Right ventricle myocardium inferior (tissue), 1 donor: ENCODE results near the gene CFAP99. TPM values are rescaled to one million over a fixed set of nuclear protein-coding genes. Genes with fewer than 3 reads are reported as not detected.
A peak's percentile ranks its signal among the peaks of the same experiment; 100 is the strongest.

Source experiments
- ATAC-seq: fragments of 200-7000 bp; cut with Tn5 transposase; one replicate; pipeline ENCODE4 v1.9.1; 2020; ENCODE audit warnings: mild to moderate bottlenecking, moderate library complexity
- DNase-seq: peaks from one replicate; pipeline ENCODE4 v3.0.0; 2021; ENCODE audit errors: missing footprints
- intact Hi-C: fragments of 100-400 bp; cut with DNase I; formaldehyde crosslinking; loops from one replicate; pipeline ENCODE4 v1.11.0; 2022
- total RNA-seq: library from RNA; stranded (reverse); fragmentation: NEBNext Ultra II Directional; extraction: Animal tissue kit (Norgen Biotek cat#: 25700); gene quantifications from one replicate; pipeline ENCODE4 v1.2.1, GENCODE V29; 2021
- donor health status: DM: no; HTN: yes; CAD: no; lungs with severe emphysema.

The CFAP99 gene
- total RNA-seq, 1 donor from 2014 or later = not detected

GRCh38 chr4:2438822-2439718 is 20.3 kb downstream of the CFAP99 start:
- intact Hi-C loops = no loop called here
- DNase-seq (no peak), ATAC-seq (no peak)

- intact Hi-C loops = loop anchor here (1.0 kb wide), 1 partner anchor 221 kb away; no protein-coding TSS in a partner anchor
- ATAC-seq = peak; percentile 61
Observed at GRCh38 chr4:2441393-2442174, 22.8 kb downstream of the CFAP99 start.

GRCh38 chr4:2442175-2442993 is 23.6 kb downstream of the CFAP99 start:
- ATAC-seq (no peak), DNase-seq (no peak)
- intact Hi-C loops = no loop called here

More at GRCh38 chr4:2441393-2442174, 22.8 kb downstream of the CFAP99 start:
- no peak for DNase-seq

GRCh38 chr4:2443061-2443730 is 24.4 kb downstream of the CFAP99 start:
- no peak for ATAC-seq
- intact Hi-C loops = no loop called here
- no peak for DNase-seq

GRCh38 chr4:2443956-2444740 is 25.4 kb downstream of the CFAP99 start:
- ATAC-seq (no peak), DNase-seq (no peak)
- intact Hi-C loops = no loop called here

GRCh38 chr4:2445130-2445529 is 26.4 kb downstream of the CFAP99 start:
- intact Hi-C loops = no loop called here
- DNase-seq = no peak
- ATAC-seq = no peak

GRCh38 chr4:2445571-2445970 is 26.8 kb downstream of the CFAP99 start:
- DNase-seq = no peak
- intact Hi-C loops = no loop called here
- ATAC-seq = no peak

- intact Hi-C loops = no loop called here
- ATAC-seq = no peak
Observed at GRCh38 chr4:2446656-2447564, 28.2 kb downstream of the CFAP99 start.

GRCh38 chr4:2448589-2448988 is 29.8 kb downstream of the CFAP99 start:
- DNase-seq = no peak
- no peak for ATAC-seq
- intact Hi-C loops = no loop called here

More at GRCh38 chr4:2446656-2447564, 28.2 kb downstream of the CFAP99 start:
- no peak for DNase-seq

- no peak for ATAC-seq
- intact Hi-C loops = no loop called here
Observed at GRCh38 chr4:2449051-2449450, 30.3 kb downstream of the CFAP99 start.

GRCh38 chr4:2449511-2450392 is 31.0 kb downstream of the CFAP99 start:
- ATAC-seq (no peak), DNase-seq (no peak)
- intact Hi-C loops = no loop called here

More at GRCh38 chr4:2449051-2449450, 30.3 kb downstream of the CFAP99 start:
- no peak for DNase-seq

- intact Hi-C loops = no loop called here
- DNase-seq (no peak), ATAC-seq (no peak)
Observed at GRCh38 chr4:2450394-2451035, 31.8 kb downstream of the CFAP99 start.

- ATAC-seq (peak; percentile 10), DNase-seq (no peak)
- intact Hi-C loops = no loop called here
Observed at GRCh38 chr4:2451036-2451520, 32.3 kb downstream of the CFAP99 start.

- ATAC-seq (no peak), DNase-seq (no peak)
- intact Hi-C loops = no loop called here
Observed at GRCh38 chr4:2451821-2452785, 33.3 kb downstream of the CFAP99 start.
